ENCODE results near the gene SLC12A3.

SLC12A3 gene

DNA sequence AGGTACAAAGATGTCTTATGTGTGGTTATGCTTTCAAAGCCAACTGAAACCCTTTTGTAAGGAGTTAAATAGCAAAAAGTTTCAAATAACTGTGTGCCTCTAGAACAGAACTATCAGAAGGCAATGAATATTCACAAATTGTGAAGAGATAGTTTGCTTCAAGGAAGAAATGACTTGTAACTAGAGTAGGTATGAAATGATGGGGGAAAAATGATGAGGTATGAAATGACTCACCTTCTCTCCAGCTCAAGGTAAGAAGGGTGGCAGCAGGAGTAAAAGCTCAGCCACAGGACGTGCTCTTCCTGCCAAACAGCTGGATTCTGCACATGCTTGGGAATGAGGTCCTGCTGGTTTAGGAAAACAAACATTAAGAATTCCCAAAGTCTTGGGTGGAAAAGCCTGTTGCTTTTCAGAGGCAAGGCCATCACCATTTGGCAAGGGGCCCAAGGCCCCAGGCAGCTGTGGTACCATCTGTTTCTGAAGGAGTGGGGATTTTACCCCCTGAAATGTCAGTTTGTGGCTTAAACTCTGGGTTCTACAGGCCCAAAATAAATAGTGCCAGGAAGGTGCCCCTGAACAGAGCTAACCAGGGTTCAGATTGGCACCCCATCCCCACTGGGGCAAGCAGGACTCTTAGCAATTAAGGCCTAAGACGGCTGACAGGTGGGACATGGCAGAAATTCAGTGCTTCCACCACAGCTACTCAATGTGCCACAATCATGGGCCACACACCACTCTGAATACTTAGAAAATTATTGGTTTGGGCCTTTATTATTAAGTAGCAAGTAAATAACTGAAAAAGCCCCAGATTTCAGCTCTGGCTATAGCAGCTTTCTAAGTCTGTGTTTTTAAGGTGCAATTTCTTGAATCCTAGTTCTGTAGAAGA lies 80.2 kb downstream of the SLC12A3 start:
- no peak for DNase-seq (ENCODE audit: low read depth)

- DNase-seq (ENCODE audit: low read depth) = no peak
Observed at GRCh38 chr16:56945847-56946527, 81.0 kb downstream of the SLC12A3 start.

- DNase-seq (ENCODE audit: low read depth) = no peak
Observed at GRCh38 chr16:56946767-56947603, 82.0 kb downstream of the SLC12A3 start.

DNA sequence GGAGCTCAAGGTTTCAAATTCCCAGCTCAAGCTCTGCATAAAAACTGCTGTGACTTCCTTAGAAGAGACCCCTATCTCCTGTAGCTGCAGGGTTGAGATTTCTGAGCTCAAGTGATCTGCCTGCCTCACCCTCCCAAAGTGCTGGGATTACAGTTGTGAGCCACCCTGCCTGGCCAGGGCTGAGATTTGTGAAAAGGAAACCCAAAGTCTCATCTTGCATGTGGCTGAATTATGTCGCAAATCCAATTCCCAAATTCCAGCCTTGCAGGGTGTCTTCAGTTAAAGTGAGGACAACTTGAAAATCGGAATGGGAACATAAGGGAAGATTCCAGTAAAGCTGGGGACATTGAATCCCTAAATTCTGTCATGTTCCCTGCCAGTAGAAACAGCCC lies 82.6 kb downstream of the SLC12A3 start:
- no peak for DNase-seq (ENCODE audit: low read depth)

GRCh38 chr16:56948234-56948633 lies 83.2 kb downstream of the SLC12A3 start:
- no peak for DNase-seq (ENCODE audit: low read depth)

DNA sequence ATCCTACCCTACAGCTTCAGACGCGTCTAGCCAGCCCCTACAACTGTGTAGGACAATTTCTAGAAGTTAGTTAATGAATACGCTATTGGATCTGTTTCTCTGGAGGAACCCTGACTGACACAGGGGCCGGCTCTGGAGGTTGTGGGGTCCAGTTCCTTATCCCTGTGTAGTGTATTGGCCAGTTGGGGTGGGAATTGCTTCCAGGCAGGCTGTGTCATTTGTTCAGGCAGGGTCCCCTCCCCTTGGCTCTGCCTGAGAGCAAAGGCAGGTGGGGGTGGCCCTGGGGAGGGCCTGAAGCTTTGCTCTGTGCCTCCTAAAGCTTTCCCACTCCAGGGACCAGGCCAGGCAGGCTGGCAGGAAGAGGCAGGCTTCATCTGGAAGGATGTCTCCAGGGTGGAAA lies 85.0 kb downstream of the SLC12A3 start:
- DNase-seq (ENCODE audit: low read depth) = no peak

DNA sequence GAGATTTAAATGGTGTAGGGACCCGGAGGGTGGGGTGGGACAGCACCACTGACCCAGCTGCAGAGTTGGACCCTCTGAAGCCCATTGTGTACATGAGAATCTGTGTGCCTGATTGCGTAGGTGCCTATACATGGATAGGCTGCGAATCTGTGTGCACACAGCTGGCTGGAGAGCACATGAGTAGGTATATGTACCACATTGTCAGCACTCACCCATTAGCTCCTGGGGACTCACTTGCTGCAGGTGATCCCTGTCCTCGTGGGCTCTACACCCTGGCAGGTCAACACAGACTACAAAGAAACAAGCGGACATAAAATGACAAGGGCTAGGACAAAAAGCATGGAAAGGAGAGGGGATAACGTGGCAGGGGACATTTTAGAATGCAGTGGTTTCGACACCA lies 85.4 kb downstream of the SLC12A3 start:
- DNase-seq (ENCODE audit: low read depth) = no peak

DNA sequence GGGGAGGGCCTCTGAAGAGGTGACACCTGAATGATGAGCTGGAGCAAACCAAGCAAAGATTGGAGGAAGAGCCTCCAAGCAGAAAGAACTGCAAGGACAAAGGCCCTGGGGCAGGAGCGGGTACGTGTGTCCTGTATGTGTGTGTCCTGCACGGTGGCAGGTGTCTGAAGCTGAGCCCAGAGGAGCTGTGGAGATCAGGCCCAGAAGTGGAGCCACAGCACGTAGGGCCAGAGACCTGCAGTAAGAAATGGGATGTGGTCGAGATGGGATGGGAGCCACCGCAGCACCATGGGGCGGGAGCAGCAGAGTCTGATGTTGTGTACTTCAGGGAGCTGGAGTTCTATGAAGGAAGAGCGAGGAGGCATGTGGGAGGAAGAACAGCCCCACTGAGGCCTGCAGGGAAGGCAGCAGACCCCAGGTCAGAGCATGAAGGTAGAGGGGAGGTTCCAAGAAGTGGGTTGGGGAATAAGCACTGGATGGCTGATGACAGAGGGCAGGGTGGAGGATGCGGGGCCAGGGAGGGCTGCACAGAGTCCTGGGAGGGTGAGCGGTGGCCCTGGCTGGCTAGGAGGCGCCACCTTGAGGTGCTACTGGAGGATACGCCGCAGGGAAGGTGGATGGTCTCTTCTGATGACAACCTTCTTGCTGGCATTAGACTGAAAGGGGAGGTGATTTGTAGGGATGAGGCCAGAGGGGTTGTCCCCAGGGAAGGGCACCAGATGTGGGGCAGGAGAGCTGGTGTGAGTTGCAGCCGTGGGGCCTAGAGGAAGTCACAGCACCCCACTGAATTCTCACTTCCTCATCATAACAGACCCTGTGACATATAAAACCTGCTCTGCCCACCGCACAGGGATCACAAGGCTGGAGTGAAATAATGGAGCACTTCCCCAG lies 86.1 kb downstream of the SLC12A3 start:
- DNase-seq (ENCODE audit: low read depth) = no peak

GRCh38 chr16:56953006-56953405 lies 88.0 kb downstream of the SLC12A3 start:
- no peak for DNase-seq (ENCODE audit: low read depth)

DNA sequence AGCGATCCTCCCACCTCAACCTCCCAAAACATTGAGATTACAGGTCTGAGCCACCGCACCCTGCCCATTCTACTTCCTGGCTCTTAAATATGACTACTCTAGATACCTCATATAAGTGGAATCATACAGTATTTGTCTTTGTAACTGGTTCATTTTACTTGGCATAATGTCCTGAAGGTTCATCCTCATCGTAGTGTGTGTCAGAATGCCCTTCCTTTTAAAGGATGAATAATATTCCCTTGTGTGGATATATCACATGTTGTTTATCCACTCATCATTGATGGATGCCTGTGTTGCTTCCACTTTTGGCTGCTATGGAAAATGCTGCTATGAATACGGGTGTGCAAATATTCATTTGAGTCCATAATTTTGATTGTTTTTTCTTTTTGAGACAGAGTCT lies 91.1 kb downstream of the SLC12A3 start:
- no peak for DNase-seq (ENCODE audit: low read depth)

DNA sequence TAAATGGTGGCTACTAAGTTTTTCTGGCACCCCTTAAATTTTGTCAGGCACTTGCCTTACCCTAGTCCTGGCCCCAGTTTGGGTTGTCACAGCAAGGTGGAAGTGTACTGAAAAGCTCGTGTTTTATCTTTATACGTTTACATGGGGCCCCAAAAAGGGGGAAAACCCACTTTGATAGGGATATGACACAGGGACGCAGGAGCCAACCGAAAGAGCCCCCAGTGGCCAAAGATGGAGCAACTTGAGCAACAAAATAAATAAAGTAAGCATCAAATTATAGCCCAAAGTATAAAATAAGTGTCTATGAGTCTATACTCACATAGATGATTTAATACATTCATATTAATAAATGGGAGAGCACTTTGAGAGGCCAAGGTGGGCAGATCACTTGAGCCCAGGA lies 91.7 kb downstream of the SLC12A3 start:
- DNase-seq (ENCODE audit: low read depth) = no peak

GRCh38 chr16:56960681-56961281 lies 95.8 kb downstream of the SLC12A3 start:
- no peak for DNase-seq (ENCODE audit: low read depth)

DNA sequence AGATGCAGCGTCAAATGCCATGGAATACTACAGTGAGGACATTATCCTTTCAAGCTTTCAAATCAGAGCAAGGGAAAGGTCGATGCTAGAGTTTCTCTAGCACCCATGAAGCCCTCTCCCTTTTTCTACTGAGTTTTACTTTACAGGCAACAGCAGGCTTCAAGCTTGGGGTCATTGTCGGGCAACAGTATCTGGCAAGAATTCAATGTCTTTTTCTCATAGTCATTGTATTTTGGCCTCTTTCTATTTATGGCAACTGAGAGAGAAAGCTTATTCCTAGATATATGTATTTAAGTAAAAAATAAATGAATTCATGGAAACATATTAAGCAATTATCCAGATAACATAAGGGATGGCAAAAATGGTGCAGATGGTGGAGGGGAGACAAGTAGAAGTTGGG lies 96.4 kb downstream of the SLC12A3 start:
- no peak for DNase-seq (ENCODE audit: low read depth)

DNA sequence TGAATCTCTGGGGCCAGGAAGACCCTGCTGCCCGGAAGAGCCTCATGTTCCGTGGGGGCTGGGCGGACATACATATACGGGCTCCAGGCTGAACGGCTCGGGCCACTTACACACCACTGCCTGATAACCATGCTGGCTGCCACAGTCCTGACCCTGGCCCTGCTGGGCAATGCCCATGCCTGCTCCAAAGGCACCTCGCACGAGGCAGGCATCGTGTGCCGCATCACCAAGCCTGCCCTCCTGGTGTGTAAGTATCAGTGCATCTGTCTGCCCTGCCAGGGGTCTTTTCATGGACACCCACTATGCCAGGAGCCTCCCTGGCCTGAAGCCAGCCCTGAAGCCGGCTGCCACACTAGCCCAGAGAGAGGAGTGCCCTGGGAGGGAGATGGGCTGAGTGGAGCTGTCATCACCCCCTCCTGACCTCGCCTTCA lies 96.9 kb downstream of the SLC12A3 start, which contains the start of gene CETP:
Gene CETP, plus strand, starts transcription at position 100 of the 431 bp plus-strand sequence. Its CDS starts 30 bp downstream, at position 130.
- DNase-seq (ENCODE audit: low read depth) = no peak

DNA sequence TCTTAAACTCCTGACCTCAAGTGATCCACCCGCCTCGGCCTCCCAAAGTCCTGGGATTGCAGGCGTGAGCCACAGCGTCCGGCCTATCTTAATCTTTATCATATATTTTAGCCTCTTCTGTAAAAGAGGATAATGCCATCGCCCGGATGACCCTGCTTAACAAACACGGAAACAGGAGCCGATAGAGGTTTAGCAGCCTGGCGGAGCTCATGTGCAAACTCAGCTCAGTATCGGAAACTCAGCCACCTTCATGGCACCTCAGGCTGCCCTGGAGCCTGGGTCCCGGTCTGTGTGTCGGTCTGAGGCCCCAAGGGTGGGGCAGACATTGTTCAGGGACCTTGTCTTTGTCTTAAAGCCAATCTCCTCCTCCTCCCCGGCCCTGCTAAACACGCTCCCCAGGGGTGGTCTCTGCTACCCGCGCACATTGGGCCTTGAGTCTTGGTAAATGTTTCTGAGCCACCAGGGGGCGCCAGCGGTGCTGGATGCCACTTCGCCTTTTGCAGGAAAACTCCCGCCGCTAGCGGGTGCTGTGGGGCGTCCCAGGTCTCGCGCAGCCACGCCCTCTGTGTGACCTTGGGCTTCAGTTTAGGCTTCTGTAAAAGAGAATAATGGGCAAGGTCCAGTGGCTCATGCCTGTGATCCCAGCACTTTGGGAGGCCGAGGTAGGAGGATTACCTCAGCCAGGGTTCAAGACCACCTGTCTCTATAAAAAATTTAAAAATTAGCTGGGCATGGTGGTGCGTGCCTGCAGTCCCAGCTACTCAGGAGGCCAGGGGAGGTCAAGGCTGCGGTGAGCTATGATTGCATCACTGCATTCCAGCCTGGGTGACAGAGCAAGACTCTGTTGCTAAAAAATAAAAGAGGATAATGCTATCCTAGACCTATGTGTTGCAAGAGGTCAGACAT lies 99.5 kb downstream of the SLC12A3 start:
- peak; percentile 95 for DNase-seq (ENCODE audit: low read depth)

Measured in stimulated activated CD8-positive, alpha-beta memory T cell treated with anti-CD3 and anti-CD28 coated beads, Interleukin-15, amount 100 ng/mL, for 24 hours (primary cell).